ENCODE measurements around the gene LIN52. TPM values are rescaled to one million over a fixed set of nuclear protein-coding genes. Genes with fewer than 3 reads are reported as not detected.

LIN52 gene
- polyA plus RNA-seq, 2 of the 4 experiments (the other 2 are of a cell fraction), result 9.3 to 10.8 TPM

GRCh38 chr14:74109369-74109768 lies 24.6 kb downstream of the LIN52 start:
- Histone ChIP-seq H3K9me3 (no peaks in the 10 kb centered on the region), H3K4me1 (no peaks in the 10 kb centered on the region), H3K4me2 (no peak overlapping the region), H3K27ac (no peak overlapping the region), H3K4me3 (no peak overlapping the region)
- DNase-seq (ENCODE audit: low read depth in 1 of 2, low spot score in 1 of 2), result no peak
- ChIA-PET CTCF (interaction anchor here (0.6 to 5.4 kb wide), 4 partner anchors 16 to 187 kb away, joined by 3 to 53 read pairs (median 18); no protein-coding TSS in a partner anchor), POLR2A (interaction anchor here (0.5 kb wide), 1 partner anchor 55 kb away, joined by 5 read pairs; no protein-coding TSS in a partner anchor)
- no peak for TF ChIP-seq RAD21 (conservative IDR thresholded peaks at IDR 0.05 in 1 of 2, IDR thresholded peaks at IDR 0.05 in 1 of 2)
- no peak for TF ChIP-seq MYC (IDR thresholded peaks at IDR 0.05; ENCODE audit: borderline replicate concordance, low read length)
- TF ChIP-seq RFX5 (IDR thresholded peaks at IDR 0.05), result no peak
- no peak for TF ChIP-seq KDM5A (IDR thresholded peaks at IDR 0.05)
- no peak for TF ChIP-seq HDAC2 (IDR thresholded peaks at IDR 0.05)
- TF ChIP-seq MAFK (IDR thresholded peaks at IDR 0.05; ENCODE audit: partially characterized antibody), result no peak
- TF ChIP-seq, protein P1, sequence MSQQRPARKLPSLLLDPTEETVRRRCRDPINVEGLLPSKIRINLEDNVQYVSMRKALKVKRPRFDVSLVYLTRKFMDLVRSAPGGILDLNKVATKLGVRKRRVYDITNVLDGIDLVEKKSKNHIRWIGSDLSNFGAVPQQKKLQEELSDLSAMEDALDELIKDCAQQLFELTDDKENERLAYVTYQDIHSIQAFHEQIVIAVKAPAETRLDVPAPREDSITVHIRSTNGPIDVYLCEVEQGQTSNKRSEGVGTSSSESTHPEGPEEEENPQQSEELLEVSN (IDR thresholded peaks at IDR 0.05; ENCODE audit: borderline replicate concordance, low read depth), result no peak
- TF ChIP-seq FOSL2 (IDR thresholded peaks at IDR 0.05), result no peak
- TF ChIP-seq FOSL2 (CRISPR knock-in tag; IDR thresholded peaks at IDR 0.05), result no peak
- no peak for TF ChIP-seq ELK1 (IDR thresholded peaks at IDR 0.05; ENCODE audit: low read depth, low read length)
- TF ChIP-seq PHF8 (IDR thresholded peaks at IDR 0.05; ENCODE audit: borderline replicate concordance, low read depth), result no peak
- no peak for TF ChIP-seq BCL3 (IDR thresholded peaks at IDR 0.05)
- TF ChIP-seq ZC3H11A (IDR thresholded peaks at IDR 0.05), result no peak
- TF ChIP-seq ZSCAN20 (CRISPR knock-in tag; IDR thresholded peaks at IDR 0.05), result no peak
- no peak for TF ChIP-seq ZNF302 (CRISPR knock-in tag; IDR thresholded peaks at IDR 0.05)
- TF ChIP-seq HMGXB4 (CRISPR knock-in tag; IDR thresholded peaks at IDR 0.05; ENCODE audit: borderline replicate concordance), result no peak
- TF ChIP-seq, protein P2, sequence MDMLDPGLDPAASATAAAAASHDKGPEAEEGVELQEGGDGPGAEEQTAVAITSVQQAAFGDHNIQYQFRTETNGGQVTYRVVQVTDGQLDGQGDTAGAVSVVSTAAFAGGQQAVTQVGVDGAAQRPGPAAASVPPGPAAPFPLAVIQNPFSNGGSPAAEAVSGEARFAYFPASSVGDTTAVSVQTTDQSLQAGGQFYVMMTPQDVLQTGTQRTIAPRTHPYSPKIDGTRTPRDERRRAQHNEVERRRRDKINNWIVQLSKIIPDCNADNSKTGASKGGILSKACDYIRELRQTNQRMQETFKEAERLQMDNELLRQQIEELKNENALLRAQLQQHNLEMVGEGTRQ (IDR thresholded peaks at IDR 0.05), result no peak
- TF ChIP-seq CBX8 (IDR thresholded peaks at IDR 0.05), result no peak
- TF ChIP-seq HEYL (CRISPR knock-in tag; IDR thresholded peaks at IDR 0.05), result no peak
- no peak for TF ChIP-seq CHD4 (IDR thresholded peaks at IDR 0.05; ENCODE audit: borderline replicate concordance)
- TF ChIP-seq SMC3 (IDR thresholded peaks at IDR 0.05), result no peak
- 86% methylated on average over 1 of the region's 1 CpG for WGBS (ENCODE audit: missing lambda C conversion rate)
- no peak for ATAC-seq
- no peak for FAIRE-seq
